PFSK-1 (cell line): Measurements from ENCODE around the gene PPM1J.

ENCODE experiments used
- FOXP2 ChIP-seq: optimal IDR thresholded peaks from 2 replicates; pipeline ENCODE3; 2011; ENCODE audit warnings: borderline replicate concordance, control low read depth, inconsistent platforms; ENCODE audit not compliant: insufficient read depth; ENCODE audit errors: extremely low read length, extremely low read depth
- POLR2AphosphoS5 ChIP-seq: IDR thresholded peaks from 2 replicates; pipeline ENCODE4 v1.6.1; 2012; ENCODE audit warnings: low read depth, mild to moderate bottlenecking, control low read depth, low read length, moderate library complexity
- REST ChIP-seq, 2 experiments: IDR thresholded peaks; 2 replicates each; pipeline versions ENCODE4 v1.6.1 to v1.8.0; 2011 to 2012; ENCODE audit warnings: low read depth in 2 of 2, low read length in 2 of 2, control low read depth in 1 of 2, inconsistent platforms in 1 of 2, mild to moderate bottlenecking in 1 of 2, moderate library complexity in 1 of 2; ENCODE audit not compliant: insufficient read depth in 1 of 2
- SIN3A ChIP-seq: IDR thresholded peaks from 2 replicates; pipeline ENCODE4 v1.6.1; 2012; ENCODE audit warnings: mild to moderate bottlenecking, low read length, moderate library complexity, borderline replicate concordance; ENCODE audit not compliant: insufficient read depth
- TAF1 ChIP-seq: IDR thresholded peaks from 2 replicates; pipeline ENCODE4 v1.6.1; 2012; ENCODE audit warnings: low read length, control low read depth, borderline replicate concordance; ENCODE audit not compliant: insufficient read depth

PPM1J gene

DNA sequence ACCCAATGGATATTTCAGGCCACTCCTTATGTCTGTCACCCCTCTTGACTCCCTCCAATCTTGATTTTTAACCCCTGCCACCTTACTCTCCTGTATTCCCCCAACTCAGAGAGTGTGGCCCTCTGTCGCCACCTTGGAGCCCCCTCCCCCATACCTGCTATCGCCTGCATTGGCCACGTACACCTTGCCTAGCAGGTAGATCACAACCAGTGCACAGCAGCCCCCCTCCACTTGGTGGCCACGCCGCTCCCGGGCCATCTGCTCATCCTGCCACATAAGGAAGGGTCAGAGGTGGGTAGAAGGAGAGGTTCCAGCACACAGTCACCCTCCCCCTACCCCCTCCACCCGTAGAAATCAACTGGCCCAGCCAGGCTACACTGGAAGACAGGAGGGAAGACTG lies 2.9 kb downstream of the PPM1J start:
- TF ChIP-seq FOXP2 (no peak), REST (IDR thresholded peaks at IDR 0.05; ENCODE audit: insufficient read depth in 1 of 2, low read depth in 2 of 2, low read length in 2 of 2) (no peak), POLR2AphosphoS5 (no peak), TAF1 (no peak), SIN3A (no peak)

DNA sequence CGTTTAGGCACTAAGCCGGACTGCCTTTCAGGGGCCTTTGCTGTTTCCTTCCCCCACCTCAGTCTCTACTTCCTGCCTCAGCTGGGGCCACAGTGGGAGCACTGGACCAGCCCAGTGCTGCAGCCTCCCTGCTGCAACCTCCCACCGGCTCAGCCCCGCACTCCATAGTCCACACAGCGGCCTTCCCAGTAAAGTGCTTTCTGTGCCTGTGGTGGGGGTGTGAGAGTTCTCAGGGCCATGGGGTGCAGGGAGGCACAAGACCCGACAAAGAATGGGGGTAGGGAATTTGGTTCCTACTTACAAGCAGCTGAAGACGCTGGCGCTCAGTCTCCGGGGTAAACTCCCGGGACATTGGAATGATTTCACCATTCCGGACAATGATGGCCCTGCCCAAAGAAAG lies 3.5 kb downstream of the PPM1J start:
- TF ChIP-seq TAF1, result no peak
- TF ChIP-seq REST (IDR thresholded peaks at IDR 0.05; ENCODE audit: insufficient read depth in 1 of 2, low read depth in 2 of 2, low read length in 2 of 2), result no peak
- no peak for TF ChIP-seq POLR2AphosphoS5
- no peak for TF ChIP-seq FOXP2
- no peak for TF ChIP-seq SIN3A

- no peak for TF ChIP-seq SIN3A
- TF ChIP-seq FOXP2, result no peak
- TF ChIP-seq TAF1, result no peak
- TF ChIP-seq POLR2AphosphoS5, result no peak
- TF ChIP-seq REST (IDR thresholded peaks at IDR 0.05; ENCODE audit: insufficient read depth in 1 of 2, low read depth in 2 of 2, low read length in 2 of 2), result no peak
These were observed 4.1 kb downstream of the PPM1J start for GRCh38 chr1:112711041-112711440.

- no peak for TF ChIP-seq FOXP2
- TF ChIP-seq SIN3A, result no peak
- no peak for TF ChIP-seq TAF1
- no peak for TF ChIP-seq POLR2AphosphoS5
- TF ChIP-seq REST (IDR thresholded peaks at IDR 0.05; ENCODE audit: insufficient read depth in 1 of 2, low read depth in 2 of 2, low read length in 2 of 2), result no peak
These were observed 4.5 kb downstream of the PPM1J start for GRCh38 chr1:112710586-112710985.

DNA sequence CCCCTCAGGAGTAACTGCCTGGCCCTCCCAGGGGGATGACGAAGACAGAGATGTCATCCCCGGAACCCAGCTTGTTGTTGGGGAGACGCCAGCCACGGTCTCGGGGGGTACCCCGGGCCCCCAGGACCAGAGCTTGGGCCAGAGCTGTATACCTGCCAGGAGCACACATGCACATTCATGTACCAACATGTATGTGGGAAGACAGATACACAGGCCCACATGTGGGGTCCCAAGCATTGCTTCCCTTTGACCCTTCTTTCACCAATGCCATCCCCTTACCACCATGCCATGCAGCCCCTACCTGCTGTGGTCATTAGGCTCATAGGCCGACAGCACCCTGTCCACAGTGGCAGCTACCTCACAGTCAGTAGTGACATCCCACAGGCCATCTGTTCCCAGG lies 5.0 kb downstream of the PPM1J start:
- TF ChIP-seq REST (IDR thresholded peaks at IDR 0.05; ENCODE audit: insufficient read depth in 1 of 2, low read depth in 2 of 2, low read length in 2 of 2), result no peak
- TF ChIP-seq FOXP2, result no peak
- TF ChIP-seq TAF1, result no peak
- TF ChIP-seq SIN3A, result no peak
- no peak for TF ChIP-seq POLR2AphosphoS5
